PFSK-1 (cell line): Measurements from ENCODE around the gene SLC39A6.

Experiments
- FOXP2 ChIP-seq: optimal IDR thresholded peaks from 2 replicates; pipeline ENCODE3; 2011; ENCODE audit warnings: borderline replicate concordance, control low read depth, inconsistent platforms; ENCODE audit not compliant: insufficient read depth; ENCODE audit errors: extremely low read length, extremely low read depth
- POLR2AphosphoS5 ChIP-seq: IDR thresholded peaks from 2 replicates; pipeline ENCODE4 v1.6.1; 2012; ENCODE audit warnings: low read depth, mild to moderate bottlenecking, control low read depth, low read length, moderate library complexity
- SIN3A ChIP-seq: IDR thresholded peaks from 2 replicates; pipeline ENCODE4 v1.6.1; 2012; ENCODE audit warnings: mild to moderate bottlenecking, low read length, moderate library complexity, borderline replicate concordance; ENCODE audit not compliant: insufficient read depth

GRCh38 chr18:36175481-36175880 lies 46.3 kb upstream of the SLC39A6 start:
- no peak for TF ChIP-seq POLR2AphosphoS5
- TF ChIP-seq FOXP2 = no peak
- no peak for TF ChIP-seq SIN3A
